ENCODE results near the gene BTNL3. TPM values are rescaled to one million over a fixed set of nuclear protein-coding genes. Genes with fewer than 3 reads are reported as not detected.

BTNL3 gene
- total and polyA plus RNA-seq, 10 of the 15 experiments (the other 5 are each of a cell fraction or from before 2014, with no cell fraction given) = 0.39 TPM; not detected in 9

- in situ Hi-C loops (cut with MboI) = no loop called here
- intact Hi-C loops (cut with micrococcal nuclease; ENCODE audit: unreplicated experiment) = loop anchor here (5.0 to 10.0 kb wide), 2 partner anchors 101 to 187 kb away; no protein-coding TSS in a partner anchor
- WGBS (ENCODE audit: insufficient coverage, insufficient replicate concordance, low lambda C conversion rate, missing lambda C conversion rate) = 27% methylated on average over 7 of the region's 7 CpGs
- Histone ChIP-seq H3K36me3 (ENCODE audit: control insufficient read depth in 2 of 2, insufficient read depth in 2 of 2, low read length in 1 of 2) (no peaks in the 10 kb centered on the region), H3K79me2 (ENCODE audit: control insufficient read depth, insufficient read depth, low read length) (no peaks in the 10 kb centered on the region), H2AFZ (ENCODE audit: control insufficient read depth, low read depth, low read length) (no peak overlapping the region), H3K4me1 (ENCODE audit: control insufficient read depth, insufficient read depth, low read length) (peaks cover 12% of the 10 kb centered on the region), H3K27ac (ENCODE audit: control insufficient read depth, insufficient read depth) (no peak overlapping the region), H3K9me3 (replicated peaks; ENCODE audit: control insufficient read depth, insufficient read depth, low read length) (no peaks in the 10 kb centered on the region; the same call in 2 of the 3 replicates), H3K4me2 (ENCODE audit: control insufficient read depth, insufficient read depth) (no peak overlapping the region), H4K20me1 (ENCODE audit: control insufficient read depth, insufficient read depth) (no peaks in the 10 kb centered on the region), H3K9ac (ENCODE audit: control insufficient read depth, insufficient read depth, low read length) (no peak overlapping the region), H3K4me3 (no peak overlapping the region), H3K27me3 (replicated peaks in 1 of 2; ENCODE audit: control insufficient read depth in 2 of 2, insufficient read depth in 2 of 2, low read length in 1 of 2) (peaks cover 8 to 10% of the 10 kb centered on the region in 2 experiments)
- no TSS peak for BruUV-seq (replicated peaks)
- ChIA-PET POLR2A (interaction anchor here (0.6 to 1.4 kb wide), 4 partner anchors 46 to 109 kb away, joined by 3 to 4 read pairs (median 3); no protein-coding TSS in a partner anchor), RAD21 (ENCODE audit: unreplicated experiment) (interaction anchor here (0.6 to 1.9 kb wide), 2 partner anchors 96 to 168 kb away, joined by 3 to 4 read pairs; no protein-coding TSS in a partner anchor), SMC1A (ENCODE audit: uncharacterized antibody, unreplicated experiment) (interaction anchor here (0.9 to 2.4 kb wide), 4 partner anchors 13 to 185 kb away, joined by 3 to 8 read pairs (median 6); no protein-coding TSS in a partner anchor), CTCF (interaction anchor here (0.7 to 2.1 kb wide), 4 partner anchors 10 to 192 kb away, joined by 3 to 6 read pairs (median 3); no protein-coding TSS in a partner anchor)
- DNase-seq (ENCODE audit: low read depth, low spot score) (no peak), FAIRE-seq (no peak), ATAC-seq (no peak)
- TF ChIP-seq CEBPZ (IDR thresholded peaks at IDR 0.05; ENCODE audit: low read depth, low read length) (no peak), HSF1 (IDR thresholded peaks at IDR 0.05; ENCODE audit: low read depth, low read length) (no peak), ZBTB4 (CRISPR knock-in tag; IDR thresholded peaks at IDR 0.05) (no peak), PBX3 (IDR thresholded peaks at IDR 0.05; ENCODE audit: insufficient replicate concordance, low read depth, low read length) (no peak)
Measured at GRCh38 chr5:181054138-181054537, 65.5 kb downstream of the BTNL3 start.
